NT2/D1 (cell line): ENCODE measurements around the gene PPP1R1B.

Experiments
- SUZ12 ChIP-seq: IDR thresholded peaks from 2 replicates; pipeline ENCODE4 v1.6.1; 2011; ENCODE audit not compliant: insufficient read length, insufficient read depth; ENCODE audit errors: extremely low read depth
- ZNF274 ChIP-seq: IDR thresholded peaks from 2 replicates; pipeline ENCODE4 v1.6.1; 2011; ENCODE audit warnings: mild to moderate bottlenecking, low read depth, low read length

DNA sequence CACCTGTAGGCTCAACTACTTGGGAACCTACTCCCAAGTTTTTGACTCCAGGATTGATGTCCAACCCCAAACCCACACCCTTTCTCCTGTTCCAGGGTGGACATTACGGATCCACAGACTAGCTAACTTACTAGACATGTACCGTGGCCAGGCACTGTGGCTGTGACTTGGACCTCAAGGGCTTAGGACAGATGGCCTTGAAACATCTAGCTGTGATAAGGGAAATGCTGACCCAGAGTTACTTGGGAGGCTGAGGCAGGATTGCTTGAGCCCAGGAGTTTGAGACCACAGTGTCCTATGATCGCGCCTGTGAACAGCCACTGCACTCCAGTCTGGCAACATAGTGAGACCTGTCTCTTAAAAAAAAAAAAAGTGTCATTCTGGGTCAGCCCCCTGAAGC is 14.3 kb downstream of the PPP1R1B start:
- TF ChIP-seq SUZ12 (no peak), ZNF274 (no peak)
